GM06990 (cell line): ENCODE data around the gene DDR2.

Experiments used
- DNase-seq: peaks from one replicate; pipeline ENCODE4 v3.0.0-alpha.2; 2011; ENCODE audit not compliant: insufficient read length; ENCODE audit errors: extremely low read depth
- H3K27me3 ChIP-seq: replicated peaks from 2 replicates; pipeline ENCODE4 v1.6.0; 2011; ENCODE audit warnings: low read length; ENCODE audit not compliant: control insufficient read depth, insufficient read depth
- H3K36me3 ChIP-seq: 2 replicates; pipeline ENCODE4 v1.5.1; 2011; ENCODE audit warnings: low read length; ENCODE audit not compliant: control insufficient read depth, insufficient read depth
- H3K4me3 ChIP-seq: replicated peaks from 2 replicates; pipeline ENCODE4 v1.5.1; 2011; ENCODE audit warnings: low read depth, mild to moderate bottlenecking, control low read depth, low read length
- CTCF ChIP-seq: IDR thresholded peaks from 2 replicates; pipeline ENCODE4 v1.5.1; 2011; ENCODE audit warnings: low read length, control low read depth, mild to moderate bottlenecking, inconsistent platforms; ENCODE audit not compliant: insufficient read depth, poor library complexity, severe bottlenecking

DDR2 gene

GRCh38 chr1:162756523-162756922, 124.3 kb downstream of the DDR2 start:
- TF ChIP-seq CTCF = no peak
- Histone ChIP-seq H3K27me3 (no peaks in the 10 kb centered on the region), H3K36me3 (peaks cover 2% of the 10 kb centered on the region; the same call in 1 of the 2 replicates), H3K4me3 (no peak overlapping the region)
- DNase-seq = no peak

GRCh38 chr1:162757476-162757875, 125.2 kb downstream of the DDR2 start:
- no peak overlapping the region for H3K4me3 ChIP-seq
- no peaks in the 10 kb centered on the region for H3K27me3 ChIP-seq
- TF ChIP-seq CTCF = no peak
- no peak for DNase-seq
- H3K36me3 ChIP-seq = peaks cover 2% of the 10 kb centered on the region; the same call in 1 of the 2 replicates

GRCh38 chr1:162765788-162766187, 133.5 kb downstream of the DDR2 start:
- DNase-seq = no peak
- no peaks in the 10 kb centered on the region; the same call in 1 of the 2 replicates for H3K36me3 ChIP-seq
- TF ChIP-seq CTCF = no peak
- no peaks in the 10 kb centered on the region for H3K27me3 ChIP-seq
- H3K4me3 ChIP-seq = no peak overlapping the region

GRCh38 chr1:162772571-162773154, 140.4 kb downstream of the DDR2 start:
- TF ChIP-seq CTCF = no peak
- DNase-seq = no peak
- Histone ChIP-seq H3K36me3 (peaks cover 2% of the 10 kb centered on the region), H3K4me3 (no peak overlapping the region), H3K27me3 (no peaks in the 10 kb centered on the region)

GRCh38 chr1:162774007-162774406, 141.7 kb downstream of the DDR2 start:
- no peak for TF ChIP-seq CTCF
- no peaks in the 10 kb centered on the region for H3K27me3 ChIP-seq
- H3K4me3 ChIP-seq = no peak overlapping the region

GRCh38 chr1:162779043-162779442, 146.8 kb downstream of the DDR2 start:
- no peak overlapping the region for H3K4me3 ChIP-seq
- H3K36me3 ChIP-seq = no peaks in the 10 kb centered on the region
- H3K27me3 ChIP-seq = no peaks in the 10 kb centered on the region
- DNase-seq = no peak
- TF ChIP-seq CTCF = no peak

More at GRCh38 chr1:162774007-162774406, 141.7 kb downstream of the DDR2 start:
- peaks cover 2% of the 10 kb centered on the region for H3K36me3 ChIP-seq
- no peak for DNase-seq
